Uterus (tissue), 2 donors: Measurements from ENCODE around the gene CIB2.

Experiments
- POLR2A ChIP-seq, 2 donors: fragments of 450-650 bp; IDR thresholded peaks; one replicate each; pipeline ENCODE4 v1.6.1; 2016; ENCODE audit warnings: antibody characterized with exemption in 2 of 2, mild to moderate bottlenecking in 1 of 2, moderate library complexity in 1 of 2
- TF ChIP-seq, protein P1 (sequence below), 4 experiments: fragments of 200-600 bp in 2 of 4; fragments of 450-650 bp in 2 of 4; sonication (generic) in 2 of 4; IDR thresholded peaks; one replicate each; pipeline ENCODE4 v1.5.1; 2016 to 2019; ENCODE audit warnings: antibody characterized with exemption in 4 of 4, mild to moderate bottlenecking in 2 of 4, moderate library complexity in 1 of 4

DNA sequence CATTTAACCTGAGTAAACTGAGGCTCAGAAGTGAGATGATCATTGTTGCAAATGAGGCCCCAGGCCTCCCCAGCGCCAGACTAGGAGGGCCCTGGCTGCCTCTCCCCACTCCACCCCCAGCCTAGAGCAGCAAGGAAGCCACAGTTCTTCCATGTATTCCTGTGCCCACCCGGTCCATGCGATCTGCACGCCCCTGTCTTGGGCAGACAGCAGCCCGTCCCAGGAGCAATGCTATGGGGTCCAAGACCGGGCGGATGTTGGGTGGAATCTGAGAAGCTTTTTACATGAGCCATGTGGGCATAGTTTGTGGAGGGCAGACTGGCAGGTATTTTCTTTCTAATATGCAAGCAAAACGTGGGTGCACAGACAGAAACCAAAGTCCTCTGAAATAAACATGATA, 23.8 kb downstream of the CIB2 start:
- TF ChIP-seq, protein P1, sequence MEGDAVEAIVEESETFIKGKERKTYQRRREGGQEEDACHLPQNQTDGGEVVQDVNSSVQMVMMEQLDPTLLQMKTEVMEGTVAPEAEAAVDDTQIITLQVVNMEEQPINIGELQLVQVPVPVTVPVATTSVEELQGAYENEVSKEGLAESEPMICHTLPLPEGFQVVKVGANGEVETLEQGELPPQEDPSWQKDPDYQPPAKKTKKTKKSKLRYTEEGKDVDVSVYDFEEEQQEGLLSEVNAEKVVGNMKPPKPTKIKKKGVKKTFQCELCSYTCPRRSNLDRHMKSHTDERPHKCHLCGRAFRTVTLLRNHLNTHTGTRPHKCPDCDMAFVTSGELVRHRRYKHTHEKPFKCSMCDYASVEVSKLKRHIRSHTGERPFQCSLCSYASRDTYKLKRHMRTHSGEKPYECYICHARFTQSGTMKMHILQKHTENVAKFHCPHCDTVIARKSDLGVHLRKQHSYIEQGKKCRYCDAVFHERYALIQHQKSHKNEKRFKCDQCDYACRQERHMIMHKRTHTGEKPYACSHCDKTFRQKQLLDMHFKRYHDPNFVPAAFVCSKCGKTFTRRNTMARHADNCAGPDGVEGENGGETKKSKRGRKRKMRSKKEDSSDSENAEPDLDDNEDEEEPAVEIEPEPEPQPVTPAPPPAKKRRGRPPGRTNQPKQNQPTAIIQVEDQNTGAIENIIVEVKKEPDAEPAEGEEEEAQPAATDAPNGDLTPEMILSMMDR (IDR thresholded peaks at IDR 0.05) = no peak
- TF ChIP-seq POLR2A (IDR thresholded peaks at IDR 0.05) = no peak
